GM12875 (cell line): ENCODE data around the gene UCP3.
"Not testable (repeated sequence)": the region's sequence is repeated elsewhere in the genome, so short reads cannot be mapped to it uniquely, and the experiment has no call there.

Source experiments
- H3K4me3 ChIP-seq: one replicate; pipeline ENCODE4 v1.5.1; 2011; ENCODE audit warnings: low read depth, low read length, control low read depth
- TF ChIP-seq, protein P1 (sequence below): IDR thresholded peaks from 2 replicates; pipeline ENCODE4 v1.5.1; 2011; ENCODE audit warnings: low read depth, mild to moderate bottlenecking, control low read depth, inconsistent platforms, low read length, moderate library complexity, borderline replicate concordance; ENCODE audit not compliant: insufficient read depth

UCP3 gene

DNA sequence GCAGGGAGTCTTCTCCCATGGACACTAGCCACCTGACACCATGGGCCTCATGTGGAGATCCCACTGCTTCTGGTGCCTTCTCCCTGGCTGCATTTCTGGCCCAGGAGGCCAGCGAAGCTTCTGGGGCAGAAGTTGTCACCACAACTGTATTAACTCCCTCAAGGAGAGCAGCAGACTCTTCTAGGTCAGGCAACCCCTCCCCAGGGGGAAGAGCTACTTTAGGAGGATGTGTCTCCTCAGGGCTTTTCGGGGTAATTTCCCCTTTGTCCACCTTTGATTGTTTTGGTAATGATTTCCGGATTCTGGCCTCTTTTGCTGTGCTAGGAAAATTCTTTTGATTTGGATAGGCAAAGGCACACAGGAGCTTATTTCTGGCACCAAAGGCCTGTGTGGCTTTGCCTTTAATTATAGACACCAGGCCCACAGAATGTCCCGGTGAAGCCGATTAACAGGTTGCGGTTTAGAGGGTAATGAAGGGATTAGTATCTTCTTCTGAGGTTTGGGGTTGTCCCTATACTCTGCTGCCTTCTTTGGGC, 17.3 kb downstream of the UCP3 start:
- TF ChIP-seq, protein P1, sequence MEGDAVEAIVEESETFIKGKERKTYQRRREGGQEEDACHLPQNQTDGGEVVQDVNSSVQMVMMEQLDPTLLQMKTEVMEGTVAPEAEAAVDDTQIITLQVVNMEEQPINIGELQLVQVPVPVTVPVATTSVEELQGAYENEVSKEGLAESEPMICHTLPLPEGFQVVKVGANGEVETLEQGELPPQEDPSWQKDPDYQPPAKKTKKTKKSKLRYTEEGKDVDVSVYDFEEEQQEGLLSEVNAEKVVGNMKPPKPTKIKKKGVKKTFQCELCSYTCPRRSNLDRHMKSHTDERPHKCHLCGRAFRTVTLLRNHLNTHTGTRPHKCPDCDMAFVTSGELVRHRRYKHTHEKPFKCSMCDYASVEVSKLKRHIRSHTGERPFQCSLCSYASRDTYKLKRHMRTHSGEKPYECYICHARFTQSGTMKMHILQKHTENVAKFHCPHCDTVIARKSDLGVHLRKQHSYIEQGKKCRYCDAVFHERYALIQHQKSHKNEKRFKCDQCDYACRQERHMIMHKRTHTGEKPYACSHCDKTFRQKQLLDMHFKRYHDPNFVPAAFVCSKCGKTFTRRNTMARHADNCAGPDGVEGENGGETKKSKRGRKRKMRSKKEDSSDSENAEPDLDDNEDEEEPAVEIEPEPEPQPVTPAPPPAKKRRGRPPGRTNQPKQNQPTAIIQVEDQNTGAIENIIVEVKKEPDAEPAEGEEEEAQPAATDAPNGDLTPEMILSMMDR = no peak
- peak overlapping the region; percentile 24 for H3K4me3 ChIP-seq

DNA sequence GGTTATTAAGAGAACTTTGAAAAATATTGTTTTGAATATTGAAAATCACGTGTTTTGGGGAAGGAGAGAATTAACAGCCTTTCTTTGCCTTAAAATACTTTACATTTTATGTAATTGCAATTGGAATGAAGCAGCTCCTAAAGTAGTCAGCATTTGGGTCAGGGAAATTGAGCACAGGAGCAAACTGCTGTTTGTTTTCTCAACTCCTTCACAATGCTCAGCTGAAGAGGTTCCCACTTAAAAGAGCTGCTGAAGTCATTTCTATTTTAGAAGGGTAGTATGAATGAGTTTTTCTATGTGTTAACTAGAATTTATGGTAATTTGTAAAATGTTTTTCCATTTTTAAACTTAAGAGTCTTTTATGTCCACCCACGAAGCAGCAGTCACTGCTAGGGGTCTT, 18.2 kb downstream of the UCP3 start:
- H3K4me3 ChIP-seq = no peak overlapping the region
- TF ChIP-seq, protein P1 = no peak

DNA sequence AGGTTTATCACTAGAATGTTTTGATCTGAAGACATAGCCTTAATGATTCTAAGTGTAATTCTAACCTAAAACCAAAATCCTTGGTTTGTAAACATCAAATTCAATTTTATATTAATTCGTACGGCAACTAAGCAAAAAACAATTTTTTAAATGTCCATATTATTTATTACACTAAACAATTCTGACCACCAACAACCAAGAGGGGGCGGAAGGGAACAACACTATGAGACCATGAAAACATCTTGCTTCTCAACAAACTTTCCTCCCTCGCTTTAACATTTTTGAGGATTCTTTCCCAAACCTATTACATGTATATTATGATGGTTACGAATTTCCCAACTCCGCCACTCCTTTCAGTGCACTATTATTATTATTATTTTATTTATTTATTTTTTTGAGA, 19.7 kb downstream of the UCP3 start:
- TF ChIP-seq, protein P1 = no peak
- no peak overlapping the region for H3K4me3 ChIP-seq

DNA sequence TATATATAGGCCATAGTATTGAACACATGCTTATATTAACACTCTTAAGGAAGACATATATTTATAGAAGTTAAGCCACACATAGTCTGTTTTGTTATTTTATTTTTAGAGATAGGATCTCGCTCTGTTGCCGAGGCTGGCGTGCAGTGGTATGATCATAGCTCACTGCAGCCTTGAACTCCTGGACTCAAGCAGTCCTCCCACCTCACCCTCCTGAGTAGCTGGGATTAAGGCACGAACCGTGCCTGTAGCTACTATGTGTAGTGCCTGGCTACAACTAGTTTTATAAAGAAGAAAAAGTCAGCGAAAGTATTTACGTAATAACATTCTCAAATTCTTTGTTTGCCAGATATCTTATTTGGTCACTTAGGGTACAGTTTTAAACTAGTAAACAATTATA, 20.7 kb downstream of the UCP3 start:
- TF ChIP-seq, protein P1 = no peak
- no peak overlapping the region for H3K4me3 ChIP-seq

DNA sequence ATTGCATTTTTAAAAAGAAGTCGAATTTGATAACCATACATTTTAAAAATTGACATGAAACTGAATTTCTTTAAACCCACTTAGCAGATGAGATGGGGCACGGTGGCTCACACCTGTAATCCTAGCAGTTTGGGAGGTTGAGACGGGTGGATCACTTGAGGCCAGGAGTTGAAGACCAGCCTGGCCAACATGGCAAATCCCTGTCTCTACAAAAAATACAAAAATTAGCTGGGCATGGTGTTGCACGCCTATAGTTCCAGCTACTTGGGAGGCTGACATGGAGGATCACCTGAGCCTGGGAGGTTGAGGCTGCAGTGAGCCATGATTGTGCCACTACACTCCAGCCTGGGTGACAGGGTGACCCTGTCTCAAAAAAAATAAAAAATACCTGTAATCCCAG, 23.2 kb downstream of the UCP3 start:
- H3K4me3 ChIP-seq = not testable (repeated sequence)

DNA sequence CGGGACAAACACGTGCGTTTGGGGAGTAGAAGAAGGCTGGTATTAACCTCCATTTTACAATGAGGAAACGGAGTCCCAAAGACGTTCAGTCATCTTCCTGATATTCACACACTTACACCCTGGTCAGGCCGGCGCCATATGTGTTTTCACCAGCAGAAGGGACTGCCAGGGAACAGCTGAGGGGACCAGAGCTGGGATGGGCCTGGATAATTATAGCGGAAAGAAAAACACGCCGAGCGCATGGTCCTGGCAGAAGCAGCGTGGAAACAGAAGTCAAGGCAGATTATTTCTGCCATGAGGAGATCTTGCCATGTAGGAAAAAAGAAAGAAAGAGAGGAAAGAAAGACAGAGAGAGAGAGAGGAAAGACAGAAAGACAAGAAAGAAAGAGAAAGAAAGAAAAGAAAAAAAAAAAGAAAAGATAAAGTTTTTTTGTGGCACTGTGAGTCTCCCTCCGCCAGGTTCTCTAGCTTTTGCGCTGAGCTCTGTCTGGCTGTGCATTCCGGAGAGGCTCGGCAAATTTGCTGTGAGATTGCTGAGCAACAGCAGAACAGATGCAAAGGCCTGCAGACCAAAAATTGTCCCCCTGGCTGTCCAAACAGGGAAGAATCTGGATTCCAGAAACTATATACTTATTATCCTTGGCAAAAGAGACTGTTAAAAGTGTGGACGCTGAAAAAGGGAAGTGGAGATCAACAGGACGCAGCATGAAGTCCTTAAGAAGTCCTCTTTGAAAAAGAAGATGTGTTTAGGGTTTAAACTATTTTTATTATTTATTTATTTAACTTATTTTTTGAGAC, 24.9 kb downstream of the UCP3 start:
- TF ChIP-seq, protein P1 = no peak
- H3K4me3 ChIP-seq = peak overlapping the region; percentile 49

DNA sequence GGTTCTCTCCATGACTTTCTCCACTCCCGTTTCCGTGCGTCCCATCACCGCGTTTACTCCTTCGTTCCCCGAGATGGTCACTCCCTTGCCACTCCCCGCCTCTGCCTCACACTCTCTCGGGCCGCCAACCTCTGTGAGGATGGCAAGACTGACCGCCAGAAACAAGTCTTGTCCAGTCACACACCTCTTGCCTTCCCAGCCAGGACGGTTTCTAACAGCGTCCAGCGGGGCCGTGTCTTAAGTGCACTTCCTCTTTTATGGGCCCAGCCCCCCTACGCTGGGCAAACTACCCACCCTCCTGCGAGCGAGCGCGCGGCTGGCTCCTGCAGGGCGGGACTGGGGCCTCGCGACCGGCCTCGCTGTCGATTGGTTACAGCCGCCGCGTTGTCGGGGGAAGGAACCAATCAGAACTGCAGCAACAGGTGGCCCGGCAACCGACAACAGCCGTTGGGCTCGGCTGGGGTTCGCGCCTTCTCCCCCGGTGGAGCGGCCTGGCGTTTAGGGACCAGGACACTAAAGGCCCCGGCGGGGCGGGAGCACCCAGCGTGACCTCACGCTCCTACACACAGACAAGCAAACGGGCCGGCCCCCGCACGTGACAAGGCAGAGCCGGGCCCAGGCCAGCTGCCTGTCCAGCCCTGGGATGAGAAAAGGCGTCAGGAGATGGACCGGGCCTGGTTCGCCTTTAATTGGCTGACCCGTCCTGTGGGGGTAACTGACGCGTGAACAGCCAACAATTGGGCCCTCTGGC, 25.7 kb downstream of the UCP3 start:
- peak overlapping the region; percentile 85 for H3K4me3 ChIP-seq
- TF ChIP-seq, protein P1 = no peak
